Brain microvascular endothelial cell (primary cell): ENCODE results near the gene ADD3.
"Not testable (repeated sequence)": the region's sequence is repeated elsewhere in the genome, so short reads cannot be mapped to it uniquely, and the experiment has no call there.

ENCODE experiments used
- DNase-seq: peaks from one replicate; pipeline ENCODE4 v3.0.0-alpha.2; 2020
- H3K27ac ChIP-seq: fragments of 250-450 bp; sonication (Bioruptor Pico); 2 replicates; pipeline ENCODE4 v1.5.1; 2020; ENCODE audit warnings: mild to moderate bottlenecking, moderate library complexity
- H3K27me3 ChIP-seq: fragments of 250-450 bp; sonication (Bioruptor Pico); replicated peaks from 2 replicates; pipeline ENCODE4 v1.5.1; 2020; ENCODE audit warnings: mild to moderate bottlenecking
- H3K36me3 ChIP-seq: fragments of 250-450 bp; sonication (Bioruptor Pico); replicated peaks from 2 replicates; pipeline ENCODE4 v1.5.1; 2020; ENCODE audit warnings: mild to moderate bottlenecking
- H3K4me3 ChIP-seq: 2 replicates; pipeline ENCODE4 v1.5.1; 2011; ENCODE audit warnings: low read depth, mild to moderate bottlenecking, control low read depth, low read length, moderate library complexity
- CTCF ChIP-seq: IDR thresholded peaks from 2 replicates; pipeline ENCODE4 v1.5.1; 2011; ENCODE audit warnings: low read depth, mild to moderate bottlenecking, moderate library complexity, low read length, control low read depth, inconsistent platforms; ENCODE audit errors: missing control alignments
- in situ Hi-C: cut with HindIII; loops from 2 replicates; pipeline ENCODE4 v1.10.0; 2017; ENCODE audit warnings: low sequenced_read_pairs, low pct_ligation_motif_present

Gene ADD3

GRCh38 chr10:109979215-109979614 lies 28.6 kb upstream of the ADD3 start:
- H3K27ac ChIP-seq = no peak overlapping the region
- no peak overlapping the region for H3K4me3 ChIP-seq
- in situ Hi-C loops = no loop called here

GRCh38 chr10:109981650-109982049 lies 26.1 kb upstream of the ADD3 start:
- Histone ChIP-seq H3K36me3 (no peaks in the 10 kb centered on the region), H3K4me3 (no peak overlapping the region), H3K27ac (no peak overlapping the region), H3K27me3 (no peaks in the 10 kb centered on the region)
- TF ChIP-seq CTCF = no peak
- no peak for DNase-seq
- in situ Hi-C loops = no loop called here

More at GRCh38 chr10:109979215-109979614, 28.6 kb upstream of the ADD3 start:
- no peak for TF ChIP-seq CTCF
- Histone ChIP-seq H3K27me3 (no peaks in the 10 kb centered on the region), H3K36me3 (no peaks in the 10 kb centered on the region)
- no peak for DNase-seq

GRCh38 chr10:109982123-109982522 lies 25.7 kb upstream of the ADD3 start:
- in situ Hi-C loops = no loop called here
- Histone ChIP-seq H3K27ac (no peak overlapping the region), H3K27me3 (no peaks in the 10 kb centered on the region), H3K36me3 (no peaks in the 10 kb centered on the region), H3K4me3 (no peak overlapping the region)
- DNase-seq = no peak
- TF ChIP-seq CTCF = no peak

- H3K4me3 ChIP-seq = no peak overlapping the region
- no peaks in the 10 kb centered on the region for H3K36me3 ChIP-seq
- no peak for TF ChIP-seq CTCF
- H3K27me3 ChIP-seq = no peaks in the 10 kb centered on the region
- no peak for DNase-seq
- in situ Hi-C loops = no loop called here
- no peak overlapping the region for H3K27ac ChIP-seq
Measured at GRCh38 chr10:109982812-109983211, 25.0 kb upstream of the ADD3 start.

- no peaks in the 10 kb centered on the region for H3K27me3 ChIP-seq
- in situ Hi-C loops = no loop called here
- H3K4me3 ChIP-seq = no peak overlapping the region
- no peaks in the 10 kb centered on the region for H3K36me3 ChIP-seq
- no peak overlapping the region for H3K27ac ChIP-seq
- no peak for DNase-seq
- TF ChIP-seq CTCF = no peak
Measured at GRCh38 chr10:109984013-109984412, 23.8 kb upstream of the ADD3 start.

GRCh38 chr10:109985768-109986167 lies 22.0 kb upstream of the ADD3 start:
- H3K4me3 ChIP-seq, H3K27me3 ChIP-seq, in situ Hi-C loops, H3K27ac ChIP-seq, H3K36me3 ChIP-seq, DNase-seq: not testable (repeated sequence)
